IPS-20b (cell line): Measurements from ENCODE around the gene SAFB.

Experiments used
- H3K27ac ChIP-seq: one replicate; pipeline ENCODE4 v1.5.1; 2013; ENCODE audit warnings: low read length
- H3K27me3 ChIP-seq: 2 replicates; pipeline ENCODE4 v1.6.1; 2013; ENCODE audit warnings: mild to moderate bottlenecking, low read length, inconsistent platforms; ENCODE audit not compliant: insufficient read depth
- H3K36me3 ChIP-seq: 2 replicates; pipeline ENCODE4 v1.6.1; 2013; ENCODE audit warnings: low read depth, mild to moderate bottlenecking, inconsistent platforms, low read length, moderate library complexity; ENCODE audit not compliant: insufficient read depth
- H3K4me1 ChIP-seq: 2 replicates; pipeline ENCODE4 v1.6.1; 2013; ENCODE audit warnings: mild to moderate bottlenecking, control low read depth, inconsistent platforms, low read length, moderate library complexity; ENCODE audit not compliant: insufficient read depth
- H3K4me3 ChIP-seq: 2 replicates; pipeline ENCODE4 v1.5.1; 2013; ENCODE audit warnings: mild to moderate bottlenecking, low read length, inconsistent platforms
- H3K9ac ChIP-seq: 2 replicates; pipeline ENCODE4 v1.6.1; 2013; ENCODE audit warnings: low read depth, mild to moderate bottlenecking, inconsistent platforms, low read length, moderate library complexity
- H3K9me3 ChIP-seq: 2 replicates; pipeline ENCODE4 v1.6.1; 2013; ENCODE audit warnings: mild to moderate bottlenecking, low read depth, low read length, inconsistent platforms; ENCODE audit not compliant: insufficient read depth

Gene SAFB

DNA sequence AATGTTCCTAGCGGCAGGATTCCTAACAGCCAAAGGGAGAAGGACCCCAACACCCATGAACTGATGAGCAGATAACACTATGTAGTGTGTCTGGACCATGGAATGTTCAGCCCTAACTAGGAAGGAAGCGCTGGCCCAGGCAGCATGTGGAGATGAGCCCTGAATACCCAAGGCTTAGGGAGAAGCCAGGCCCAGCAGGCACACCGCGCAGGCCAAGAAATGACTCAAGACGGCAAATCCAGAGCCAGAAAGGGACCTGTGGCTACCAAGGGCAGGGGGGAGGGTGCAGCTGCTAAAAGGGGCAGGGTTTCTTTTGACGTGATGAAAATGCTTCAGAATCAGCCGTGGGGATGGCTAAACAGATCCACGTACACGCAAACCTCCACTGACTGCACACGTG lies 34.4 kb upstream of the SAFB start:
- H3K36me3 ChIP-seq = peaks cover 64% of the 10 kb centered on the region
- no peaks in the 10 kb centered on the region for H3K27me3 ChIP-seq
- H3K4me1 ChIP-seq = peaks cover 13% of the 10 kb centered on the region
- no peak overlapping the region for H3K9ac ChIP-seq
- H3K4me3 ChIP-seq = no peak overlapping the region
- H3K27ac ChIP-seq = no peak overlapping the region
- H3K9me3 ChIP-seq = no peaks in the 10 kb centered on the region

DNA sequence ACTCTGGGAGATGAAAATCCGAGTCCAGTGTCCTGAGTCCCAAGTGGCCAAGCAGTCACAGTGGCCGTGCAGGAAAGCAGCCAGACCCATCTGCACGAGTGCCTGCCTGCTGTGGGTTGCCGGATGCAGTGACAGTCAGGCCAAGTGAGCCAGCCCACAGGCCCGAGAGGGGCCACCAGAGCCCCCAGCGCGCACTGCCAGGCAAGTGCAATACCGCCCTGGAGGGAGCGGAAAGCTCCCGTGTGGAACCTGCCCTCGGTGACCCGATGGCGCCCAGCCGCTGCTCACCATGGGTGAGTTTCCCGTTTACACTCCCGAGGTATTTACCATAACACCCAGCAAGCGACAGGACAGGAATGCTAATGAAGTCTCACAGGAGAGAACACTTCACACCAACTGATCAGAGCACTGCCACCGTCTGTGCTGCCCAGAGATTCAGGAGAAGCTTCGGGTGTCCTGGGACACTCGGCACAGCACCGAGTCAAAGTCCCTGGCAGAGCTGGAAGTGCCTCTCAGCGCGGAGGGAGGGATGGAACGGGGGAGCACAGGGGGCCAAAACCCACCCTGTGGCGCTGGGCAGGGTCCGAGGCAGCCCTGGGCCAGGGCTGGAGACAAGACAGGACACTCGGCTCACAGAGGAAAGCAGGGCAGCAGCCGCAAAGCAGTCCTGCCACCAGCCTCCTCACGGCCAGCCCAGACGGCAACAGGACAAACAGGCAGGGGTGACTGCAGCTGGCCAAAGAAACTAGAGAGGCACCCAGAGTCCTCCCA lies 33.8 kb upstream of the SAFB start:
- Histone ChIP-seq H3K27me3 (no peaks in the 10 kb centered on the region), H3K36me3 (peaks cover 70% of the 10 kb centered on the region), H3K27ac (no peak overlapping the region), H3K4me3 (no peak overlapping the region), H3K9ac (no peak overlapping the region), H3K9me3 (no peaks in the 10 kb centered on the region), H3K4me1 (peaks cover 13% of the 10 kb centered on the region)

DNA sequence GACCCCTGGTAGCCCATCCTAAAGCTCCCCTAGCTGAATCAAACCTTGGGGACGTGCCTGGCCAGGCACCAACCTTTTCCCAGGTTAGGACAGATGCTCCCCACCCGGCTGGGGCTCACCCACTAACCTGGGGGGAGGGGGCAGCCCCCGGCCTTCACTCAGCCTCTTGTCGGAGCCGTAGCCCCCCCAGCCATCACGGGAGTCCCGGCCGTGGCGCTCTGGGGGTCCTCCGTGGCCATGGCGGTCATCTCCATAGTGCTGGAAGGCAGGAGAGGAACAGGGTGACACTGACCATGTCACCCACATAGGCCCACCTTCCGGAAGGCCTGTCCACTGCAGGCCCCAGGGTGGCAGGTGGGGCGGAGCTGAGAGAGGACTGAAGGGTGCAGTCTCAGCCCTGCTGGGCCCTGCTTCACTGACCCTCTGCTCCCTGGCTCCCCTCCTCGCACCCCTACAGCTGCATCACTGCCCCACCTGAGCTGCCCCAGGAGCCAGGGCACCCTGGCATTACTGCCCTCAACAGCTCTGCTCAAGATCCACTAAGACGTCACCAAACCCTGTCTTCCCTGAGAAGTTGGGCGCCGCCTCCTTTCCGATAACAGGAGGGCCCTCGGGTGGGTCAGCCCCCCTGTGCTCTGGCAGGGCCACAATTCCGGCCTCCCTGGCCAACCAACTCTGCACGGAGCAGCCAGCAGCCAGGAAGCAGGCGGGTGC lies 32.6 kb upstream of the SAFB start:
- H3K36me3 ChIP-seq = peaks cover 82% of the 10 kb centered on the region
- H3K27me3 ChIP-seq = no peaks in the 10 kb centered on the region
- peaks cover 9% of the 10 kb centered on the region for H3K4me1 ChIP-seq
- H3K9me3 ChIP-seq = no peaks in the 10 kb centered on the region
- H3K4me3 ChIP-seq = no peak overlapping the region
- no peak overlapping the region for H3K27ac ChIP-seq
- H3K9ac ChIP-seq = no peak overlapping the region

DNA sequence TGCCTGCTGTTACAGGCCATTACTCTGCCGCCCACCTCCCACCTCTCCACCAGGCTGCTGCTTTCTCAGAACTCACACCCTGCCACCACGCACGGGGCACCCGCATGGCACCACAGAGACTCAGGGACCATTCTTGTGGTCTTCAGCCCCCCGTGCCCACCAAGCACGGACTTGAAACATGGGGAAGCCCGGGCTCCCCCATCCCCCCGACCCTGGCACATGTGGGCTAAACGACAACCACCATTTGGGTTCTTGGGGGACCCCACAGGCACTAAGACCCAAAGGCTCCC lies 32.1 kb upstream of the SAFB start:
- H3K27me3 ChIP-seq = no peaks in the 10 kb centered on the region
- peaks cover 5% of the 10 kb centered on the region; the same call in 1 of the 2 replicates for H3K4me1 ChIP-seq
- H3K9ac ChIP-seq = no peak overlapping the region
- H3K27ac ChIP-seq = no peak overlapping the region
- H3K4me3 ChIP-seq = no peak overlapping the region
- H3K36me3 ChIP-seq = peaks cover 87% of the 10 kb centered on the region
- no peaks in the 10 kb centered on the region for H3K9me3 ChIP-seq

DNA sequence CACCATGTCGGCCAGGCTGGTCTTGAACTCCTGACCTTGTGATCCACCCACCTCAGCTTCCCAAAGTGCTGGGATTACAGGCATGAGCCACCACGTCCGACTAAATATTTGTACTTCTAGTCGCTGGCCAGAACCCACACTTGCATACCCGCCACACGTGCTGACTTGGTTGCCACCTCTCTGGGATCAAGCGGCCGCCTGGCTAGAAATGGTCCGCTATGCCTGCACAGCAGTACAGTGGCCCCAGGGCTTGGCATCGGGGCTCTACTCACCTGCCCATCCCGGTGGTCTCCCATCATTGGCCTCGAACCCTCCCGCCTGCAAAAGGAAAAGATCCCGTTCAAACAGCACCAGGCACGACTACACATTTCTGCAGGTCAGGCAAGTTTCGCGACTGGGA lies 31.4 kb upstream of the SAFB start:
- Histone ChIP-seq H3K9ac (no peak overlapping the region), H3K36me3 (peaks cover 94% of the 10 kb centered on the region), H3K4me1 (peaks cover under 1% of the 10 kb centered on the region; the same call in 1 of the 2 replicates), H3K27me3 (no peaks in the 10 kb centered on the region), H3K9me3 (no peaks in the 10 kb centered on the region), H3K4me3 (no peak overlapping the region), H3K27ac (no peak overlapping the region)

DNA sequence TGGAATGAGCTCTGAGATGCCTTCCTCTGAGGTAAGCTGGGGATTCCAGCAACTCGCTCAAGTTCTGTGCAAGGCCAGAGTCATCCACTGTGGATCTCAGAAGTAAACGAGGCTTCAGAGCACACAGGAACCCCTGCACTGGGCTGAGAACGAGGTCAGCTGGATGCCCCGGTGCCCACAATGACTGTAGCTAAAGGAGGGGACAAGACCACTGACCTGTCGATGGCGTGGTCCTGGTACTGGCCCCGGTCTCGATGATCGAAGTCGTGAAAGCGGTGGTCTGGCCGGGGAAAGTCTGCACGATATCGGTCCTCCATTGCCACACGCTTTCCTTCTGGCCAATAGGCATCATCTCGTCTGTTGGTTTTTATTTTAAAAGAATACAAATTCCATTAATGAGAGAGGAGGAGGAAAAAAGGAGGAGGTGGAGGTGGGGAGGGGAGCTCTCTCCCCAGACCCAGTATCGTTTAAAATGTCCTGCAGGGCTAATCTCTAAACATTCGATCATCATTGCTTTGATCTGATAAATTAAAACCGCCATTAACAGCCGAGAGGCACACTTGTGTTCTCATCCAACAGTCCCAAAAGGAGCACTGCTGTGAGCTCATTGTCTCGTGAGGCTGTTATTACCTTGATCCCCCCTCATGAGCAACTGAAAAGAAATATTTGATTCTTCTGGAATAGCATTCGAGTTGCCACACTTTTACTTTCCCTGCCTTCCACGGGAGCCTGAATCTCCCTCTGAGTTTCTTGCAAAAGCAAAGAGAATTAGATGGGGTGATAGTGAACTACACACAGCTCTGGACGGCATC lies 30.1 kb upstream of the SAFB start:
- no peaks in the 10 kb centered on the region for H3K4me1 ChIP-seq
- no peak overlapping the region for H3K27ac ChIP-seq
- no peak overlapping the region; the same call in 1 of the 2 replicates for H3K9ac ChIP-seq
- H3K9me3 ChIP-seq = no peaks in the 10 kb centered on the region
- no peak overlapping the region for H3K4me3 ChIP-seq
- peaks cover 96% of the 10 kb centered on the region for H3K36me3 ChIP-seq
- no peaks in the 10 kb centered on the region for H3K27me3 ChIP-seq

DNA sequence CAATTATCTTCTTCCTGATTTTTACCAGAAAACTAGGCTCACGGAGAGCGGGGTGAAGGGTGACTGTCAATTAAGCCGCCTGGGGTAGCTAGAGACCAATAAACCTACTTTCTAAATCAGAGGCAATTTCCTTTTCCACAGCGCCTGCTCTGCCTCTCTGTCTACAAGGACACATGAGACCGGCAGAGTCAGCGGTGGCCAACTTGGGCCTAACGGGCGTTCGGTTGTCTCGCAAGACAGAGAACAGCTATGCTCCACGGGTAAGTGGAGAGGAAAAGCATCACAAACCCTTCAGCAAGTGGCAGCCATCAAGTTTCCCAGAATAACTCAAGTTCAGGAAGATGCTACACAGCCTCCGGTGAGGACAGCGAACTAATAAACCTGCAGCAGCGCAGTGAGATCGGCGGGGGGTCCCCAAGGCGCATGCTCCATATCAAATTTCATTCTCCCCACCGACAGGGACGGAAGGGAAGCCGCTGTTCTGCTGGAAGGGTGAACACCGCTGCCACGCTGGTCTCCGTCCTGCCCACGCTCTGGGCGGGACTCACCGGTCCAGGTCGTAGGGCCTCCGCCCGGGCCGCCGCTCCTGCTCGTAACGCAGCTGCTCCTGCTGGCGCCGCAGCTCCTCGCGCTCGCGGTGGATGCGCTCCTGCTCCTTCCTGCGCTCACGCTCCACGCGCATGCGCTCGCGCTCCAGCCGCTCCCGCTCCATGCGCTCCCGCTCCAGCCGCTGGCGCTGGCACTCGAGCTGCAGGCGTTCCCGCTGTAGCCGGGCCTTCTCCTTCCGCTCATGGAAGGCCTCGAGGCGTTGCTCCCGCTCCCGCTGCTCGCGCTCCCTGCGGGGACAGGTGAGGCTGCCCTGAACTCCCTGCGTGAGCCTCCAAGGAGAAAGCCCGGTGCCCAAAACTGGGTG lies 29.3 kb upstream of the SAFB start:
- Histone ChIP-seq H3K4me3 (no peak overlapping the region), H3K9me3 (no peaks in the 10 kb centered on the region), H3K4me1 (no peaks in the 10 kb centered on the region), H3K36me3 (peaks cover 96% of the 10 kb centered on the region), H3K27ac (no peak overlapping the region), H3K27me3 (no peaks in the 10 kb centered on the region), H3K9ac (no peak overlapping the region)

DNA sequence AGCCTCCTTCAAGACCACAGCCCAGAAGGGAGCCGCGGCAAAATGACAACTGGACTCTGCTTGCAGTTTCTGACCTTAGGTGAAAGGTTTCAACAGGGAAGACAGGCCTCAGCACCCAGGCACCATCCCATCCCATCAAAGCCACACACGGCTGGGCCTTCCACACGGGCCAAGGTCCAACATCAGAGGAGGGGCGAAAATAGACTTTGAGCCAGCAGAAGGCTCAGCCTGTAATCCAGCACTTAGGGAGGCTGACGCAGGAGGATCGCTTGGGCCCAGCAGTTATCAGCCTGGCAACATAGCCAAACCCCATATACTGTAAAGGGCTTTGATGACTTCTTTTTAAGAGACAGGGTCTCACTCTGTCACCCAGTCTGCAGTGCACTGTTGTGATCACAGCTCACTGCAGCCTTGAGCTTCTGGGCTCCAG lies 28.3 kb upstream of the SAFB start:
- H3K27me3 ChIP-seq = no peaks in the 10 kb centered on the region
- no peak overlapping the region for H3K4me3 ChIP-seq
- no peak overlapping the region for H3K9ac ChIP-seq
- no peaks in the 10 kb centered on the region for H3K9me3 ChIP-seq
- H3K4me1 ChIP-seq = no peaks in the 10 kb centered on the region
- no peak overlapping the region for H3K27ac ChIP-seq
- peaks cover 96% of the 10 kb centered on the region for H3K36me3 ChIP-seq

DNA sequence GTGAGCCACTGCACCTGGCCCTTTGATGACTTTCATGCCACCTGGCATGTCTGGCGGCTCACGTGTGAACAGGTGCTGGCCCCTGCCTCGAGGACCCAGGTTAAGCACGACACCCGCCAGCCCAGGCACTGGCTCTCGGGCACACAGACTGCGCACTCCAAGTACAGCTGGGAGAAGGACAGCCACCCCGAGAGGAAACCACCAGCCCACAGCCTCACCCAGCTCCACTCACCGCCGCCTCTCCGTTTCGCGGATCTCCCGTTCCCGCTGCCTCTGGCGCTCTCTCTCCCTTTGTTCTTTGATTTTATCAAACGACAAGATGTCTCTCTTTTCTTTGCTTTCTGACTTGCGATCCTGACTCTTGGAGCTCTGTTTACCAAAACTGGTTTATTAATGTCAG lies 27.8 kb upstream of the SAFB start:
- no peak overlapping the region for H3K27ac ChIP-seq
- no peaks in the 10 kb centered on the region for H3K27me3 ChIP-seq
- no peak overlapping the region for H3K9ac ChIP-seq
- H3K36me3 ChIP-seq = peaks cover 96% of the 10 kb centered on the region
- H3K4me1 ChIP-seq = no peaks in the 10 kb centered on the region
- no peak overlapping the region for H3K4me3 ChIP-seq
- no peaks in the 10 kb centered on the region for H3K9me3 ChIP-seq

DNA sequence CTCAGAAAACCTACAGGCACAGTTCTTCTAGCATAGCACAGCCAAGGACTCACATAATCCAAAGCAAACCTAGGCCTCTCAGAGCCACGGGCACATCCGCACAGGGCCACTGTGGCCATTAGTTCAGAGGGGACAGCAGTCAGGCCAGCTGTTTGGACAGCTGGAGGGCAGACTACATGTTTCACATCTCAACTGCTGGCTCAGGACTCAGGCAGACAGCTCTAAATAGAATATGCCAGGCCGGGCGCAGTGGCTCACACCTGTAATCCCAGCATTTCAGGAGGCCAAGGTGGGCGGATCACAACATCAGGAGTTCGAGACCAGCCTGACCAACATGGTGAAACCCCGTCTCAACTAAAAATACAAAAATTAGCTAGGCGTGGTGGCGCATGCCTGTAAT lies 27.1 kb upstream of the SAFB start:
- Histone ChIP-seq H3K27ac (no peak overlapping the region), H3K9me3 (no peaks in the 10 kb centered on the region), H3K27me3 (no peaks in the 10 kb centered on the region), H3K4me1 (no peaks in the 10 kb centered on the region), H3K4me3 (no peak overlapping the region), H3K36me3 (peaks cover 97% of the 10 kb centered on the region), H3K9ac (no peak overlapping the region)

DNA sequence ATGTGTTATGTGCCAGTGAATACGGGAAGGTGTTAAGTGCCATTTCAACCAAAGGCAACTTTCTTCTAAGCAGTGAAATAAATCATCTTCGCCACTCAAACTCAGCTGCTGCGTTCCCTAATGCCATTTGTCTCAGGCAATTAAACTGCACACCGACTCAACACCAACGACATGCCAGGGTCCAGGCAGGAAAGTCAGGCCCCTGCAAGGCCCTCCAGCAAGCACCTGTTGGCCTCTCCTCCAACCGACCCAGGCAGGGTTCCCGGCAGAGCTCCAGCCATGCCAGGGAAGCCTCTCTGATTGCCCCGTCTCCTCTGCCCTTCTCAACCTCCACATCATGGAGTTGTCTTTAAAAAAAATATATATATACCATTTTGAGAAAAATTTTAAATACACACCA lies 22.1 kb upstream of the SAFB start:
- no peak overlapping the region for H3K4me3 ChIP-seq

More for the DNA sequence above, 22.1 kb upstream of the SAFB start:
- peaks cover 94% of the 10 kb centered on the region for H3K36me3 ChIP-seq
- H3K9me3 ChIP-seq = no peaks in the 10 kb centered on the region
- H3K27me3 ChIP-seq = no peaks in the 10 kb centered on the region
- H3K4me1 ChIP-seq = no peaks in the 10 kb centered on the region
- no peak overlapping the region for H3K9ac ChIP-seq
- H3K27ac ChIP-seq = no peak overlapping the region
